Sigmoid colon (tissue), 3 donors: ENCODE measurements around the gene POLR2C.

Source experiments
- POLR2A ChIP-seq, 2 donors: fragments of 450-650 bp; IDR thresholded peaks; one replicate each; pipeline ENCODE4 v1.6.1; 2016; ENCODE audit warnings: antibody characterized with exemption in 2 of 2, mild to moderate bottlenecking in 2 of 2, moderate library complexity in 2 of 2
- TF ChIP-seq, protein P1 (sequence below), 4 experiments: fragments of 450-650 bp in 3 of 4; fragments of 200-600 bp in 1 of 4; IDR thresholded peaks; one replicate each; pipeline ENCODE4 v1.5.1; 2016 to 2019; ENCODE audit warnings: antibody characterized with exemption in 4 of 4, mild to moderate bottlenecking in 3 of 4, moderate library complexity in 2 of 4

DNA sequence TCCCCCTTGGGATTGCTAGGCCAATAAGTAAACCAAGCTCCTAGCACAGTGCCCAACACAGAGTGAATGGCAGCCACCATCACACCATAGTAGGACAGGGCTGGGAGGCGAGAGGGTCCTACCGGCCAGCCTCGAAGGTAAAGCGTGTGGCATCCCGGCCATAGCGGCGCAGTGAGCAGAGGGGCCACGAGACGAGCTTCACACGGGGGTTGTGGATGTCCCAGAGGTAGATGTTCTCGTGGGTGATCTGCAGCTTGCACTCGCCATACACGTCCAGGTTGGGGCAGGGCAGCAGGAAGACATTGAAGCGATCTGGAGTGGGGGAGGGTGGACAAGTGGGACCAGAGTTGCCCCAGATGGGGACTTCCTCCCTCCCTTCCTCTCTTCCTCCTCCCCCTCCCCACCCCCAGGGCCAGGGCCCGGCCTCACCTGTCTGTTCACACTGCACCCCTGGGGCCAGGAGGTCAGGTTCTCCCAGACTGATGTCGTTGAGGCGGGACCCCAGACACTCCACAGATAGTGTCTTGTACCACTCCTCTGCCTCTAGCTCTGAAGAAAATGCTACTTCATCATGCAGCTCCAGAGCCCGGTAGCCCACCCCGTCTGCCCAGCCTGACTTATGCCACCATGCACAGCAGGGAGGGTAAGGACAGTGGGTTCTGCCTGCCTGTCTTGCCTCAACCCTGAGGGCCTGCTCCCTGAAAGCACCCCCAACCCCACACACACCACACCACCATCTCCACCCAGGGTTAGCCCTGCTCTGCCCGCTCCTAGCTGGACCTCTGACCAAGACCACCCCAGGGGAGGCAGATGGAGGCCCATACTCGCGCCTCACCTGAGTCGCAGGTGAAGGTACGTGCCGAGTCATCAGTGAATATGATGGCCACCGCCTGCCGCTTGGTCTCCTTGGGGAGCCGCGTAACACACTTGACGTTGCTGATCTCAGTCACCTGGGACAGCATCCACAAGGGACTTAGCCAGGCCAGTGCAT, 12.5 kb downstream of the POLR2C start:
- TF ChIP-seq, protein P1, sequence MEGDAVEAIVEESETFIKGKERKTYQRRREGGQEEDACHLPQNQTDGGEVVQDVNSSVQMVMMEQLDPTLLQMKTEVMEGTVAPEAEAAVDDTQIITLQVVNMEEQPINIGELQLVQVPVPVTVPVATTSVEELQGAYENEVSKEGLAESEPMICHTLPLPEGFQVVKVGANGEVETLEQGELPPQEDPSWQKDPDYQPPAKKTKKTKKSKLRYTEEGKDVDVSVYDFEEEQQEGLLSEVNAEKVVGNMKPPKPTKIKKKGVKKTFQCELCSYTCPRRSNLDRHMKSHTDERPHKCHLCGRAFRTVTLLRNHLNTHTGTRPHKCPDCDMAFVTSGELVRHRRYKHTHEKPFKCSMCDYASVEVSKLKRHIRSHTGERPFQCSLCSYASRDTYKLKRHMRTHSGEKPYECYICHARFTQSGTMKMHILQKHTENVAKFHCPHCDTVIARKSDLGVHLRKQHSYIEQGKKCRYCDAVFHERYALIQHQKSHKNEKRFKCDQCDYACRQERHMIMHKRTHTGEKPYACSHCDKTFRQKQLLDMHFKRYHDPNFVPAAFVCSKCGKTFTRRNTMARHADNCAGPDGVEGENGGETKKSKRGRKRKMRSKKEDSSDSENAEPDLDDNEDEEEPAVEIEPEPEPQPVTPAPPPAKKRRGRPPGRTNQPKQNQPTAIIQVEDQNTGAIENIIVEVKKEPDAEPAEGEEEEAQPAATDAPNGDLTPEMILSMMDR (IDR thresholded peaks at IDR 0.05) = no peak
- TF ChIP-seq POLR2A (IDR thresholded peaks at IDR 0.05) = no peak
